ENCODE measurements around the gene TRAPPC8. TPM values are rescaled to one million over a fixed set of nuclear protein-coding genes. Genes with fewer than 3 reads are reported as not detected.
"Not testable (repeated sequence)": the region's sequence is repeated elsewhere in the genome, so short reads cannot be mapped to it uniquely, and the experiment has no call there.

The TRAPPC8 gene
- total RNA-seq, 1 donor from 2014 or later, result 6.8 TPM

DNA sequence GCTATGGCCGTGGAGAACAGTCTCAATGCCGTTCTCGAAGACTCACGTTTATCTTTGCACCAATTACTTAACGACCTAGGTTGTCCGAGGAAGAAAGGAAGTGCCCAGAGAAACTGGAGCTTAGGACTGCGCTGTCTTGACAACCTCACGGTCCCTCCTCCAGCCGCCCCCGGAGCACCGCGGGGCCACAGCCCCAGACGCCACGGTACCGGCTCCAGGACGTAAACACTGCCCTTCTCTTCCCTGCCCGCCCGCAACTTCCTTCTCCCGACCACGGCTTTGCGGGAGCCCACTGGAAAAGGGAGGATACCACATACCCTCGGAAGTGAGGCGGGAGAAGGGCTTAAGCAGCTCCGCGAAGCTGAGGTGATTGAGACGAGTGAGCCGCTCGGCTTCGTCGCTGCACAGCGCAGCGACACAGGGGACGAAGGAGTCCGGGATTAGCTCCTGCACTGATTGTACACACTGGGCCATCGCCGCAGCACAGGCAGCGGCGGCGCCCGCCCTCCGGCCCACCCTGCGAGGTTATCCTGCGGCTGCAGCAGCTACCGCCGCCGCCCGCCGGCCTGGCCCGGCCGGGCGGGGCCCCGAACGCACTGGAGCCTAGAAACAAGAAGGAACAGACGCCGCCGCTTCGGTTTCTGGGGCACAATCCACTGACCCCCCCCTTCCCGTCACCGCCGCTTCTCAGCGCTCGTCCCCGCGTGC, 483 bp downstream of the TRAPPC8 start:
- TF ChIP-seq, protein P1, sequence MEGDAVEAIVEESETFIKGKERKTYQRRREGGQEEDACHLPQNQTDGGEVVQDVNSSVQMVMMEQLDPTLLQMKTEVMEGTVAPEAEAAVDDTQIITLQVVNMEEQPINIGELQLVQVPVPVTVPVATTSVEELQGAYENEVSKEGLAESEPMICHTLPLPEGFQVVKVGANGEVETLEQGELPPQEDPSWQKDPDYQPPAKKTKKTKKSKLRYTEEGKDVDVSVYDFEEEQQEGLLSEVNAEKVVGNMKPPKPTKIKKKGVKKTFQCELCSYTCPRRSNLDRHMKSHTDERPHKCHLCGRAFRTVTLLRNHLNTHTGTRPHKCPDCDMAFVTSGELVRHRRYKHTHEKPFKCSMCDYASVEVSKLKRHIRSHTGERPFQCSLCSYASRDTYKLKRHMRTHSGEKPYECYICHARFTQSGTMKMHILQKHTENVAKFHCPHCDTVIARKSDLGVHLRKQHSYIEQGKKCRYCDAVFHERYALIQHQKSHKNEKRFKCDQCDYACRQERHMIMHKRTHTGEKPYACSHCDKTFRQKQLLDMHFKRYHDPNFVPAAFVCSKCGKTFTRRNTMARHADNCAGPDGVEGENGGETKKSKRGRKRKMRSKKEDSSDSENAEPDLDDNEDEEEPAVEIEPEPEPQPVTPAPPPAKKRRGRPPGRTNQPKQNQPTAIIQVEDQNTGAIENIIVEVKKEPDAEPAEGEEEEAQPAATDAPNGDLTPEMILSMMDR (IDR thresholded peaks at IDR 0.05), result no peak
- Histone ChIP-seq H3K36me3 (no peaks in the 10 kb centered on the region), H3K9me3 (no peaks in the 10 kb centered on the region), H3K27me3 (no peaks in the 10 kb centered on the region), H3K4me3 (peak overlapping the region; percentile 87 to 95), H3K4me1 (peaks cover 3 to 10% of the 10 kb centered on the region in 2 donors), H3K27ac (peak overlapping the region; percentile 89 to 92)
- intact Hi-C loops (cut with DNase I), result loop anchor here (5.0 kb wide), 2 partner anchors 340 to 530 kb away; partner anchors contain the start of gene GAREM1
- DNase-seq (ENCODE audit: low spot score in 2 of 2), result no peak

DNA sequence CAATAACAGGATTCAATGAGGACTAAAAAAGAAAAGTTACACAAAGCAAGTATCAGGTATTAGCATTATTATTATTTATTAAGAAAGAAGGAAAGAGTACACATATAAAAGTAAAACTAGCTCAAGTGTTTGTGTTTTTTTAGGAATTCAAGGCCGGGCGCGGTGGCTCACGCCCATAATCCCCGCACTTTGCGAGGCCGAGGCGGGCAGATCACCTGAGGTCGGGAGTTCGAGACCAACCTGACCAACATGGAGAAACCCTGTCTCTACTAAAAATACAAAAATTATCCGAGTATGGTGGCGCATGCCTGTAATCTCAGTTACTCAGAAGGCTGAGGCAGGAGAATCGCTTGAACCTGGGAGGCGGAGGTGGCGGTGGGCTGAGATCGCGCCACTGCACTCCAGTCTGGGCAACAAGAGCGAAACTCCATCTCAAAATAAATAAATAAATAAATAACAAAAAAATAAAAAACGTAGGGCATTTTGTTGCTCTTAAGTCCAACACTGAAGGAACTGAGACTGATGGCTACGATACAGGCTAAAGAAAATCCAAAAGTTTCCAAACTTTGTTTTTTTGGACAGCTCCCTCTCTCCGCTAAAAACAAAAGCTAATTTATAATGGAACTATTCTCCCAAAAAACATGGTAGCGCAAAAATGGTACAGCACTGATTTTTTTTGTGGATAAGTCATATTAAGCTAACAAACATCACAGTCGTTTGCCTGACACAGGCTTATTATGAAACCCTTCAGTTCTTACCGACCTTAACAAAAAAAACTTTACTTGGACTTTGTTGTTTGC, 1.7 kb downstream of the TRAPPC8 start:
- DNase-seq (ENCODE audit: low spot score in 2 of 2), result no peak
- intact Hi-C loops (cut with DNase I), result loop anchor here (5.0 kb wide), 2 partner anchors 341 to 531 kb away; partner anchors contain the start of gene GAREM1
- Histone ChIP-seq H3K36me3 (no peaks in the 10 kb centered on the region), H3K27me3 (no peaks in the 10 kb centered on the region), H3K4me3 (peak overlapping the region; percentile 87 to 95), H3K9me3 (no peaks in the 10 kb centered on the region), H3K27ac (no peak overlapping the region), H3K4me1 (peaks cover 3 to 10% of the 10 kb centered on the region in 2 donors)
- TF ChIP-seq, protein P1 (IDR thresholded peaks at IDR 0.05), result no peak

DNA sequence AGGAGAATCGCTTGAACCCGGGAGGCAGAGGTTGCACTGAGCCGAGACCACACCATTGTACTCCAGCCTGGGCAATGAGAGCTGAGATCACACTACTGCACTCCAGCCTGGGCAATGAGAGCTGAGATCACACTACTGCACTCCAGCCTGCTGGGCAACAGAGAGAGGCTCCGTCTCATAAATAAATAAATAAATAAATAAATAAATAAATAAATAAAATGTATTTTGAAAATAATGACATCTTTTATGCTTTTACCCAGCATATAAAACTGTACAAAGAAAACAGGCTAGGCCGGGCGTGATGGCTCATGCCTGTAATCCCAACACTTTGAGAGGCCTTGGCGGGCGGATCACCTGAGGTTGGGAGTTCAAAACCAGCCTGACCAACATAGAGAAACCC, 8.2 kb downstream of the TRAPPC8 start:
- H3K4me3 ChIP-seq; DNase-seq (ENCODE audit: low spot score in 2 of 2); H3K9me3 ChIP-seq; intact Hi-C loops (cut with DNase I); H3K36me3 ChIP-seq; H3K27me3 ChIP-seq; H3K4me1 ChIP-seq; H3K27ac ChIP-seq: not testable (repeated sequence)

DNA sequence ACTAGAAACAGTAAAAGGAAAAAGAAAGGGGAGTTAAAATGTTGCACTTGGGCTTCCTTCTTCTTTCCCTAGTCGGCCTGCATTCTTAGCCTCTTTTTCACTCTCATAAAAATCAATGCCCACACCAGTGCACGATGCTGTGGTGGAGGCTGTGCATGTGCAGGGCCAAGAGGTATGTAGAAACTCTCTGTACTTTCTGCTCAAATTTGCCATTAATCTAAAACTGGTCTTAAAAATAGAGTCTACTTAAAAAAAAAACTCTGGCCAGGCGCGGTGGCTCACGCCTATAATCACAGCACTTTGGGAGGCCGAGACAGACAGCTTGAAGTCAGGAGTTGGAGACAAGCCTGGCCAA, 11.1 kb downstream of the TRAPPC8 start:
- no peak overlapping the region for H3K4me3 ChIP-seq
- peaks cover 0 to 4% of the 10 kb centered on the region in 2 donors for H3K4me1 ChIP-seq
- peaks cover 11 to 27% of the 10 kb centered on the region in 2 donors for H3K36me3 ChIP-seq
- no peaks in the 10 kb centered on the region for H3K9me3 ChIP-seq
- TF ChIP-seq, protein P1 (IDR thresholded peaks at IDR 0.05), result no peak
- no peak for DNase-seq (ENCODE audit: low spot score in 2 of 2)
- intact Hi-C loops (cut with DNase I), result no loop called here
- H3K27ac ChIP-seq, result no peak overlapping the region
- H3K27me3 ChIP-seq, result no peaks in the 10 kb centered on the region

GRCh38 chr18:31931163-31931885, 11.6 kb downstream of the TRAPPC8 start:
- Histone ChIP-seq H3K36me3 (peaks cover 16 to 32% of the 10 kb centered on the region in 2 donors), H3K4me3 (no peak overlapping the region), H3K27ac (no peak overlapping the region), H3K4me1 (peaks cover 0 to 4% of the 10 kb centered on the region in 2 donors), H3K9me3 (no peaks in the 10 kb centered on the region), H3K27me3 (no peaks in the 10 kb centered on the region)
- no peak for DNase-seq (ENCODE audit: low spot score in 2 of 2)
- intact Hi-C loops (cut with DNase I), result no loop called here
- TF ChIP-seq, protein P1 (IDR thresholded peaks at IDR 0.05), result no peak

Measured in ascending aorta (tissue), 2 donors.